ENCODE data around the gene CCDC196.

- TF ChIP-seq, protein P1, sequence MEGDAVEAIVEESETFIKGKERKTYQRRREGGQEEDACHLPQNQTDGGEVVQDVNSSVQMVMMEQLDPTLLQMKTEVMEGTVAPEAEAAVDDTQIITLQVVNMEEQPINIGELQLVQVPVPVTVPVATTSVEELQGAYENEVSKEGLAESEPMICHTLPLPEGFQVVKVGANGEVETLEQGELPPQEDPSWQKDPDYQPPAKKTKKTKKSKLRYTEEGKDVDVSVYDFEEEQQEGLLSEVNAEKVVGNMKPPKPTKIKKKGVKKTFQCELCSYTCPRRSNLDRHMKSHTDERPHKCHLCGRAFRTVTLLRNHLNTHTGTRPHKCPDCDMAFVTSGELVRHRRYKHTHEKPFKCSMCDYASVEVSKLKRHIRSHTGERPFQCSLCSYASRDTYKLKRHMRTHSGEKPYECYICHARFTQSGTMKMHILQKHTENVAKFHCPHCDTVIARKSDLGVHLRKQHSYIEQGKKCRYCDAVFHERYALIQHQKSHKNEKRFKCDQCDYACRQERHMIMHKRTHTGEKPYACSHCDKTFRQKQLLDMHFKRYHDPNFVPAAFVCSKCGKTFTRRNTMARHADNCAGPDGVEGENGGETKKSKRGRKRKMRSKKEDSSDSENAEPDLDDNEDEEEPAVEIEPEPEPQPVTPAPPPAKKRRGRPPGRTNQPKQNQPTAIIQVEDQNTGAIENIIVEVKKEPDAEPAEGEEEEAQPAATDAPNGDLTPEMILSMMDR (IDR thresholded peaks at IDR 0.05; ENCODE audit: borderline replicate concordance, extremely low read depth, low read length, poor library complexity, severe bottlenecking) = no peak
- no peak for TF ChIP-seq EZH2 (IDR thresholded peaks at IDR 0.05; ENCODE audit: borderline replicate concordance, low read depth, low read length, severe bottlenecking)
These were observed at the start of gene CCDC196 for GRCh38 chr14:66485910-66486421.

All from DND-41 (cell line).